Liver (tissue), 9 donors: Measurements from ENCODE around the gene SMYD3. TPM values are rescaled to one million over a fixed set of nuclear protein-coding genes. Genes with fewer than 3 reads are reported as not detected.

Experiments used
- DNase-seq: peaks from one replicate; pipeline ENCODE4 v3.0.0-alpha.2; 2017; ENCODE audit warnings: low spot score
- H3K27ac ChIP-seq, 2 donors: one replicate each; pipeline ENCODE4 v1.7.0; 2013; ENCODE audit warnings: inconsistent platforms in 2 of 2, low read length in 2 of 2, control low read depth in 1 of 2, low read depth in 1 of 2, mild to moderate bottlenecking in 1 of 2
- H3K27me3 ChIP-seq, 4 donors: one replicate each; pipeline versions ENCODE4 v1.6.1 to v1.7.0; 2013; ENCODE audit warnings: low read length in 3 of 4, inconsistent platforms in 1 of 4, mild to moderate bottlenecking in 1 of 4, moderate library complexity in 1 of 4; ENCODE audit not compliant: control insufficient read depth in 4 of 4, insufficient read depth in 4 of 4
- H3K36me3 ChIP-seq, 4 donors: one replicate each; pipeline versions ENCODE4 v1.6.1 to v1.7.0; 2013; ENCODE audit warnings: low read length in 3 of 4, mild to moderate bottlenecking in 3 of 4, low read depth in 1 of 4, moderate library complexity in 1 of 4; ENCODE audit not compliant: control insufficient read depth in 4 of 4, insufficient read depth in 3 of 4
- H3K4me1 ChIP-seq, 4 donors: one replicate each; pipeline versions ENCODE4 v1.6.1 to v1.7.0; 2013; ENCODE audit warnings: low read length in 3 of 4, mild to moderate bottlenecking in 3 of 4, moderate library complexity in 1 of 4; ENCODE audit not compliant: control insufficient read depth in 4 of 4, insufficient read depth in 4 of 4
- H3K4me3 ChIP-seq, 3 donors: one replicate each; pipeline versions ENCODE4 v1.6.1 to v1.7.0; 2013; ENCODE audit warnings: low read length in 3 of 3, control low read depth in 1 of 3, low read depth in 1 of 3, mild to moderate bottlenecking in 1 of 3
- H3K9ac ChIP-seq, 2 donors: one replicate each; pipeline ENCODE4 v1.7.0; 2013; ENCODE audit warnings: low read length in 2 of 2, mild to moderate bottlenecking in 2 of 2, moderate library complexity in 2 of 2, control low read depth in 1 of 2, low read depth in 1 of 2
- H3K9me3 ChIP-seq, 4 donors: one replicate each; pipeline versions ENCODE4 v1.6.1 to v1.7.0; 2013; ENCODE audit warnings: low read length in 3 of 4; ENCODE audit not compliant: control insufficient read depth in 4 of 4
- EGR1 ChIP-seq, 2 donors: IDR thresholded peaks; 2 replicates each; pipeline ENCODE4 v1.6.1; 2016 to 2018; ENCODE audit warnings: antibody characterized with exemption in 2 of 2, low read depth in 2 of 2
- FOXA1 ChIP-seq: IDR thresholded peaks from 2 replicates; pipeline ENCODE4 v1.6.1; 2016; ENCODE audit warnings: antibody characterized with exemption
- FOXA2 ChIP-seq: IDR thresholded peaks from 2 replicates; pipeline ENCODE4 v1.6.1; 2016; ENCODE audit warnings: antibody characterized with exemption
- GABPA ChIP-seq, 2 donors: IDR thresholded peaks in 1 of 2; conservative IDR thresholded peaks in 1 of 2; 2 replicates each; pipeline ENCODE4 v1.6.1; 2016; ENCODE audit warnings: antibody characterized with exemption in 2 of 2, mild to moderate bottlenecking in 1 of 2, moderate library complexity in 1 of 2
- HNF4G ChIP-seq: IDR thresholded peaks from 2 replicates; pipeline ENCODE4 v1.6.1; 2016; ENCODE audit warnings: antibody characterized with exemption
- JUND ChIP-seq, 2 donors: IDR thresholded peaks; 2 replicates each; pipeline ENCODE4 v1.6.1; 2016; ENCODE audit warnings: antibody characterized with exemption in 2 of 2
- NR2F2 ChIP-seq: IDR thresholded peaks from 2 replicates; pipeline ENCODE4 v1.6.1; 2016; ENCODE audit warnings: antibody characterized with exemption
- RXRA ChIP-seq, 2 donors: IDR thresholded peaks; 2 replicates each; pipeline ENCODE4 v1.6.1; 2017 to 2018; ENCODE audit warnings: antibody characterized with exemption in 2 of 2, mild to moderate bottlenecking in 1 of 2
- TAF1 ChIP-seq: conservative IDR thresholded peaks from 2 replicates; pipeline ENCODE4 v1.6.1; 2016; ENCODE audit warnings: antibody characterized with exemption, mild to moderate bottlenecking
- YY1 ChIP-seq: IDR thresholded peaks from 2 replicates; pipeline ENCODE4 v1.6.1; 2016; ENCODE audit warnings: antibody characterized with exemption, mild to moderate bottlenecking
- WGBS: extraction: QIAGEN DNeasy Blood & Tissue Kit; methylation state at CpG from one replicate; pipeline ENCODE4 v1.1.7; 2013; 5-methylcytosine and 5-hydroxymethylcytosine counted together
- polyA plus RNA-seq, 2 donors: library from polyadenylated mRNA; stranded (reverse) in 1 of 2; unstranded in 1 of 2; fragments of 200-250 nt in 1 of 2; fragments of >200 nt in 1 of 2; fragmentation: Nextera tagmentation in 1 of 2; extraction: Ambion mirVana in 1 of 2; gene quantifications; one replicate each; pipeline versions ENCODE4 v1.2.1 to v1.2.3, GENCODE V29; 2013 to 2015
- total RNA-seq, 2 donors: library from RNA; depleted of rRNA; stranded (reverse); fragments of >200 nt; gene quantifications; one replicate each; pipeline ENCODE4 v1.2.3, GENCODE V29; 2014
- TF ChIP-seq, protein P1 (sequence below): IDR thresholded peaks from 2 replicates; pipeline ENCODE4 v1.6.1; 2016; ENCODE audit warnings: antibody characterized with exemption
- TF ChIP-seq, protein P2 (sequence below): fragments of 150-350 bp; IDR thresholded peaks from 2 replicates; pipeline ENCODE4 v1.5.1; 2017; ENCODE audit warnings: improper control_type of control experiment, low read depth, low read length; ENCODE audit not compliant: missing input control
- TF ChIP-seq, protein P3 (sequence below): IDR thresholded peaks from 2 replicates; pipeline ENCODE4 v1.6.1; 2016; ENCODE audit warnings: antibody characterized with exemption, mild to moderate bottlenecking
- TF ChIP-seq, protein P4 (sequence below): IDR thresholded peaks from 2 replicates; pipeline ENCODE4 v1.6.1; 2016; ENCODE audit warnings: antibody characterized with exemption
- donor health status: healthy.
- donor health status: healthy.
- donor health status: healthy.
- donor health status: healthy.
- donor health status: healthy.

Gene SMYD3
- total and polyA plus RNA-seq, 4 donors: 3.1 to 9.1 (median 8.0) TPM

DNA sequence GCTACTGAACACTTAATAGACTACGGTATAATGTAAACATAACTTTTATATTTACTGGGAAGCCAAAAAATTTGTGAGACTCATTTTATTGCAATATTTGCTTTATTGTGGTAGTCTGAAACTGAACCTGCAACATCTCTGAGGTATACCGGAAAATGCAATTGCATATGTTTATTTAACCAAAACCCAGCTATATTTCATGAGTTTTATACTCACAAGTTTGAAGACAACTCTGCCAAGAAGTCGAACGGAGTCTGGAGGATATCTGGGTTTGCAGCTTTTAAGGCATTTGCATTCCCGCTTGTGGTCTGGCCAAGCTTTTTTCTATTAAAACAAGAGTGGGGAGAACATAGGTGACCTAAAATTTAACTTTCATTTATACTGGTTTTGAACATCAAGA is 171.9 kb downstream of the SMYD3 start:
- Histone ChIP-seq H3K27me3 (no peaks in the 10 kb centered on the region), H3K36me3 (peaks cover 0 to 3% (median 0%) of the 10 kb centered on the region in 4 donors), H3K9me3 (no peaks in the 10 kb centered on the region), H3K27ac (no peak overlapping the region), H3K4me3 (no peak overlapping the region), H3K9ac (no peak overlapping the region), H3K4me1 (no peaks in the 10 kb centered on the region)
- no peak for TF ChIP-seq EGR1 (IDR thresholded peaks at IDR 0.05; ENCODE audit: low read depth in 2 of 2)
- TF ChIP-seq, protein P1, sequence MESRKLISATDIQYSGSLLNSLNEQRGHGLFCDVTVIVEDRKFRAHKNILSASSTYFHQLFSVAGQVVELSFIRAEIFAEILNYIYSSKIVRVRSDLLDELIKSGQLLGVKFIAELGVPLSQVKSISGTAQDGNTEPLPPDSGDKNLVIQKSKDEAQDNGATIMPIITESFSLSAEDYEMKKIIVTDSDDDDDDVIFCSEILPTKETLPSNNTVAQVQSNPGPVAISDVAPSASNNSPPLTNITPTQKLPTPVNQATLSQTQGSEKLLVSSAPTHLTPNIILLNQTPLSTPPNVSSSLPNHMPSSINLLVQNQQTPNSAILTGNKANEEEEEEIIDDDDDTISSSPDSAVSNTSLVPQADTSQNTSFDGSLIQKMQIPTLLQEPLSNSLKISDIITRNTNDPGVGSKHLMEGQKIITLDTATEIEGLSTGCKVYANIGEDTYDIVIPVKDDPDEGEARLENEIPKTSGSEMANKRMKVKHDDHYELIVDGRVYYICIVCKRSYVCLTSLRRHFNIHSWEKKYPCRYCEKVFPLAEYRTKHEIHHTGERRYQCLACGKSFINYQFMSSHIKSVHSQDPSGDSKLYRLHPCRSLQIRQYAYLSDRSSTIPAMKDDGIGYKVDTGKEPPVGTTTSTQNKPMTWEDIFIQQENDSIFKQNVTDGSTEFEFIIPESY: no peak
- no peak for TF ChIP-seq TAF1
- no peak for TF ChIP-seq GABPA (IDR thresholded peaks at IDR 0.05 in 1 of 2, conservative IDR thresholded peaks at IDR 0.05 in 1 of 2)
- no peak for TF ChIP-seq NR2F2
- TF ChIP-seq, protein P2, sequence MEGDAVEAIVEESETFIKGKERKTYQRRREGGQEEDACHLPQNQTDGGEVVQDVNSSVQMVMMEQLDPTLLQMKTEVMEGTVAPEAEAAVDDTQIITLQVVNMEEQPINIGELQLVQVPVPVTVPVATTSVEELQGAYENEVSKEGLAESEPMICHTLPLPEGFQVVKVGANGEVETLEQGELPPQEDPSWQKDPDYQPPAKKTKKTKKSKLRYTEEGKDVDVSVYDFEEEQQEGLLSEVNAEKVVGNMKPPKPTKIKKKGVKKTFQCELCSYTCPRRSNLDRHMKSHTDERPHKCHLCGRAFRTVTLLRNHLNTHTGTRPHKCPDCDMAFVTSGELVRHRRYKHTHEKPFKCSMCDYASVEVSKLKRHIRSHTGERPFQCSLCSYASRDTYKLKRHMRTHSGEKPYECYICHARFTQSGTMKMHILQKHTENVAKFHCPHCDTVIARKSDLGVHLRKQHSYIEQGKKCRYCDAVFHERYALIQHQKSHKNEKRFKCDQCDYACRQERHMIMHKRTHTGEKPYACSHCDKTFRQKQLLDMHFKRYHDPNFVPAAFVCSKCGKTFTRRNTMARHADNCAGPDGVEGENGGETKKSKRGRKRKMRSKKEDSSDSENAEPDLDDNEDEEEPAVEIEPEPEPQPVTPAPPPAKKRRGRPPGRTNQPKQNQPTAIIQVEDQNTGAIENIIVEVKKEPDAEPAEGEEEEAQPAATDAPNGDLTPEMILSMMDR: no peak
- no peak for TF ChIP-seq RXRA (IDR thresholded peaks at IDR 0.05)
- TF ChIP-seq, protein P3, sequence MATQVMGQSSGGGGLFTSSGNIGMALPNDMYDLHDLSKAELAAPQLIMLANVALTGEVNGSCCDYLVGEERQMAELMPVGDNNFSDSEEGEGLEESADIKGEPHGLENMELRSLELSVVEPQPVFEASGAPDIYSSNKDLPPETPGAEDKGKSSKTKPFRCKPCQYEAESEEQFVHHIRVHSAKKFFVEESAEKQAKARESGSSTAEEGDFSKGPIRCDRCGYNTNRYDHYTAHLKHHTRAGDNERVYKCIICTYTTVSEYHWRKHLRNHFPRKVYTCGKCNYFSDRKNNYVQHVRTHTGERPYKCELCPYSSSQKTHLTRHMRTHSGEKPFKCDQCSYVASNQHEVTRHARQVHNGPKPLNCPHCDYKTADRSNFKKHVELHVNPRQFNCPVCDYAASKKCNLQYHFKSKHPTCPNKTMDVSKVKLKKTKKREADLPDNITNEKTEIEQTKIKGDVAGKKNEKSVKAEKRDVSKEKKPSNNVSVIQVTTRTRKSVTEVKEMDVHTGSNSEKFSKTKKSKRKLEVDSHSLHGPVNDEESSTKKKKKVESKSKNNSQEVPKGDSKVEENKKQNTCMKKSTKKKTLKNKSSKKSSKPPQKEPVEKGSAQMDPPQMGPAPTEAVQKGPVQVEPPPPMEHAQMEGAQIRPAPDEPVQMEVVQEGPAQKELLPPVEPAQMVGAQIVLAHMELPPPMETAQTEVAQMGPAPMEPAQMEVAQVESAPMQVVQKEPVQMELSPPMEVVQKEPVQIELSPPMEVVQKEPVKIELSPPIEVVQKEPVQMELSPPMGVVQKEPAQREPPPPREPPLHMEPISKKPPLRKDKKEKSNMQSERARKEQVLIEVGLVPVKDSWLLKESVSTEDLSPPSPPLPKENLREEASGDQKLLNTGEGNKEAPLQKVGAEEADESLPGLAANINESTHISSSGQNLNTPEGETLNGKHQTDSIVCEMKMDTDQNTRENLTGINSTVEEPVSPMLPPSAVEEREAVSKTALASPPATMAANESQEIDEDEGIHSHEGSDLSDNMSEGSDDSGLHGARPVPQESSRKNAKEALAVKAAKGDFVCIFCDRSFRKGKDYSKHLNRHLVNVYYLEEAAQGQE: no peak
- TF ChIP-seq FOXA2: no peak
- TF ChIP-seq HNF4G: no peak
- no peak for TF ChIP-seq FOXA1
- TF ChIP-seq YY1: no peak
- TF ChIP-seq, protein P4, sequence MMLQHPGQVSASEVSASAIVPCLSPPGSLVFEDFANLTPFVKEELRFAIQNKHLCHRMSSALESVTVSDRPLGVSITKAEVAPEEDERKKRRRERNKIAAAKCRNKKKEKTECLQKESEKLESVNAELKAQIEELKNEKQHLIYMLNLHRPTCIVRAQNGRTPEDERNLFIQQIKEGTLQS: no peak
- 92% methylated on average over 5 of the region's 5 CpGs for WGBS
- no peak for DNase-seq

DNA sequence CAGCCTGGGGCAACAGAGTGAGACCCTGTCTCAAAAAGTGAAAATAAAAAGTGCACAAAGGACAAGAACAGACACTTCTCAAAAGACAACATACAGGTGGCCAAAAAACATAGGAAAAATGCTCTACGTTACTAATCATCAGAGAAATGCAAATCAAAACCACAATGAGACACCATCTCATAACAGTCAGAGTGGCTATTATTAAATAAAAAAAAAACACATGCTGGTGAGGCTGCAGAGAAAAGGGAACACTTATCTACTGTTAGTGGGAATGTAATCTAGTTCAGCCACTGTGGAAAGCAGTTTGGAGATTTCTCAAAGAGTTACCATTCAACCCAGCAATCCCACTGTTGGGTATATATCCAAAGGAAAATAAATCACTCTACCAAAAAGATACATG is 173.2 kb downstream of the SMYD3 start:
- Histone ChIP-seq H3K4me3 (no peak overlapping the region), H3K27me3 (no peaks in the 10 kb centered on the region), H3K4me1 (no peaks in the 10 kb centered on the region), H3K9me3 (no peaks in the 10 kb centered on the region), H3K27ac (no peak overlapping the region), H3K9ac (no peak overlapping the region), H3K36me3 (peaks cover 0 to 3% (median 0%) of the 10 kb centered on the region in 4 donors)
- TF ChIP-seq TAF1: no peak
- TF ChIP-seq, protein P1: no peak
- TF ChIP-seq JUND (IDR thresholded peaks at IDR 0.05): no peak
- TF ChIP-seq, protein P2: no peak
- WGBS: 94% methylated on average over 1 of the region's 1 CpG
- DNase-seq: no peak
